HCT116 (cell line): ENCODE data around the gene MYORG. TPM values are rescaled to one million over a fixed set of nuclear protein-coding genes. Genes with fewer than 3 reads are reported as not detected.
"Not testable (repeated sequence)": the region's sequence is repeated elsewhere in the genome, so short reads cannot be mapped to it uniquely, and the experiment has no call there.

Experiments used
- ATAC-seq: fragments of 200-7000 bp; cut with Tn5 transposase; 2 replicates; pipeline ENCODE4 v1.9.1; 2020; ENCODE audit warnings: mild to moderate bottlenecking, moderate library complexity
- BruUV-seq: library from RNA; stranded (reverse); fragments of 400-500 nt; replicated peaks from 2 replicates; lab custom pipeline; 2021; lab: Mats Ljungman, UMichigan
- CTCF ChIA-PET: fragments of 300-600 bp; sonication (Branson Sonifier 250); formaldehyde crosslinking; loops from one replicate; lab custom pipeline; 2021; ENCODE audit warnings: antibody characterized with exemption; lab: Charles Lee
- POLR2A ChIA-PET: fragments of 300-600, 350-600 bp; sonication (Branson Sonifier 250); formaldehyde crosslinking; loops from one replicate; lab custom pipeline; 2021; ENCODE audit warnings: antibody characterized with exemption; lab: Charles Lee
- RAD21 ChIA-PET, 2 experiments: fragments of 300-600 bp; sonication (Branson Sonifier 250); formaldehyde crosslinking; loops; one replicate each; lab custom pipeline; 2023; ENCODE audit warnings: low total read pairs in 2 of 2; ENCODE audit not compliant: uncharacterized antibody in 2 of 2, unreplicated experiment in 2 of 2, low non-redundant PET in 1 of 2; lab: Charles Lee
- DNase-seq: peaks from one replicate; pipeline ENCODE4 v3.0.0-alpha.2; 2010; ENCODE audit warnings: low read depth, low spot score
- H2AFZ ChIP-seq: fragments of 200-600 bp; shearing (Covaris generic), sonication (generic); 2 replicates; pipeline ENCODE4 v1.6.1; 2017; ENCODE audit warnings: low read depth, mixed run types, mixed read lengths, antibody characterized with exemption, low read length; ENCODE audit not compliant: poor library complexity, severe bottlenecking
- H3K27ac ChIP-seq: 2 replicates; pipeline ENCODE4 v1.5.1; 2012; ENCODE audit warnings: low read depth, low read length
- H3K27me3 ChIP-seq: fragments of 200-600 bp; sonication (generic); 2 replicates; pipeline ENCODE4 v1.6.1; 2016; ENCODE audit warnings: mixed run types, low read length, mixed read lengths; ENCODE audit not compliant: insufficient read depth
- H3K36me3 ChIP-seq, 2 experiments: fragments of 200-500 bp in 1 of 2; fragments of 200-600 bp in 1 of 2; sonication (Bioruptor generic) in 1 of 2; sonication (generic) in 1 of 2; 2 replicates each; pipeline versions ENCODE4 v1.5.1 to v1.6.1; 2014 to 2016; ENCODE audit warnings: low read length in 2 of 2, inconsistent platforms in 1 of 2, mixed read lengths in 1 of 2, mixed run types in 1 of 2; ENCODE audit not compliant: insufficient read depth in 2 of 2, control insufficient read depth in 1 of 2
- H3K4me1 ChIP-seq, 2 experiments: fragments of 200-600 bp in 1 of 2; sonication (generic) in 1 of 2; 2 replicates each; pipeline versions ENCODE4 v1.5.1 to v1.6.1; 2012 to 2017; ENCODE audit warnings: low read length in 2 of 2, inconsistent platforms in 1 of 2, mild to moderate bottlenecking in 1 of 2, mixed read lengths in 1 of 2, mixed run types in 1 of 2, moderate library complexity in 1 of 2; ENCODE audit not compliant: insufficient read depth in 2 of 2, control insufficient read depth in 1 of 2
- H3K4me2 ChIP-seq: fragments of 200-600 bp; sonication (generic); 2 replicates; pipeline ENCODE4 v1.6.1; 2017; ENCODE audit warnings: mixed run types, low read length, mixed read lengths
- H3K4me3 ChIP-seq, 2 experiments: fragments of 200-600 bp in 1 of 2; sonication (generic) in 1 of 2; replicated peaks in 1 of 2; 2 replicates each; pipeline ENCODE4 v1.5.1; 2011 to 2016; ENCODE audit warnings: low read length in 2 of 2, control low read depth in 1 of 2, low read depth in 1 of 2, mild to moderate bottlenecking in 1 of 2, mixed read lengths in 1 of 2, mixed run types in 1 of 2
- H3K79me2 ChIP-seq: fragments of 200-600 bp; sonication (generic); 2 replicates; pipeline ENCODE4 v1.6.1; 2017; ENCODE audit warnings: mild to moderate bottlenecking, mixed run types, low read length, moderate library complexity, mixed read lengths; ENCODE audit not compliant: insufficient read depth
- H3K9ac ChIP-seq: fragments of 200-600 bp; sonication (generic); 2 replicates; pipeline ENCODE4 v1.6.1; 2016; ENCODE audit warnings: low read length, mixed read lengths
- H3K9me2 ChIP-seq: fragments of 200-600 bp; sonication (generic), shearing (Covaris generic); 2 replicates; pipeline ENCODE4 v1.6.1; 2017; ENCODE audit warnings: mixed run types, mild to moderate bottlenecking, moderate library complexity; ENCODE audit not compliant: insufficient read depth
- H3K9me3 ChIP-seq, 2 experiments: fragments of 200-500 bp in 1 of 2; fragments of 200-600 bp in 1 of 2; sonication (Bioruptor generic) in 1 of 2; sonication (generic) in 1 of 2; 2 replicates each; pipeline ENCODE4 v1.6.1; 2014 to 2017; ENCODE audit warnings: low read length in 2 of 2, mixed read lengths in 2 of 2, inconsistent platforms in 1 of 2, low read depth in 1 of 2, mild to moderate bottlenecking in 1 of 2, mixed run types in 1 of 2, moderate library complexity in 1 of 2; ENCODE audit not compliant: control insufficient read depth in 1 of 2, insufficient read depth in 1 of 2
- H4K20me1 ChIP-seq: fragments of 200-600 bp; sonication (generic), shearing (Covaris generic); 2 replicates; pipeline ENCODE4 v1.6.1; 2017; ENCODE audit warnings: mixed run types, mild to moderate bottlenecking, moderate library complexity; ENCODE audit not compliant: insufficient read depth
- CEBPB ChIP-seq: IDR thresholded peaks from 2 replicates; pipeline ENCODE4 v1.6.1; 2012; ENCODE audit warnings: low read depth
- CTCF ChIP-seq, 3 experiments: fragments of 200-600 bp in 1 of 3; sonication (generic) in 1 of 3; IDR thresholded peaks in 2 of 3; conservative IDR thresholded peaks in 1 of 3; 2 replicates each; pipeline ENCODE4 v1.5.1; 2012 to 2017; ENCODE audit warnings: low read depth in 2 of 3, low read length in 2 of 3, antibody characterized with exemption in 1 of 3, borderline replicate concordance in 1 of 3, control low read depth in 1 of 3, mild to moderate bottlenecking in 1 of 3, mixed read lengths in 1 of 3, mixed run types in 1 of 3, moderate library complexity in 1 of 3; ENCODE audit not compliant: insufficient read depth in 1 of 3
- EZH2 ChIP-seq: fragments of 200-600 bp; sonication (generic); IDR thresholded peaks from 2 replicates; pipeline ENCODE4 v1.6.1; 2017; ENCODE audit warnings: antibody characterized with exemption, mixed run types
- MAX ChIP-seq: IDR thresholded peaks from 2 replicates; pipeline ENCODE4 v1.6.1; 2012
- RAD21 ChIP-seq: IDR thresholded peaks from 2 replicates; pipeline ENCODE4 v1.6.1; 2012; ENCODE audit warnings: low read depth, mild to moderate bottlenecking
- SRF ChIP-seq: IDR thresholded peaks from 2 replicates; pipeline ENCODE4 v1.6.1; 2012; ENCODE audit warnings: low read depth
- TCF7L2 ChIP-seq: IDR thresholded peaks from 2 replicates; pipeline ENCODE4 v1.7.0; 2011; ENCODE audit warnings: borderline replicate concordance, inconsistent platforms; ENCODE audit not compliant: insufficient read depth, insufficient read length; ENCODE audit errors: extremely low read depth
- ZBTB33 ChIP-seq: IDR thresholded peaks from 2 replicates; pipeline ENCODE4 v1.6.1; 2011; ENCODE audit warnings: mild to moderate bottlenecking, low read length, moderate library complexity; ENCODE audit not compliant: insufficient replicate concordance; ENCODE audit errors: extremely low read depth
- ZFX ChIP-seq: fragments of 450-650 bp; IDR thresholded peaks from 2 replicates; pipeline ENCODE4 v1.6.1; 2017
- intact Hi-C: fragments of 100-400 bp; cut with micrococcal nuclease; formaldehyde crosslinking; loops from 2 replicates; pipeline ENCODE4 v1.10.0; 2022
- total RNA-seq: library from RNA; stranded (reverse); gene quantifications from one replicate; pipeline ENCODE4 v1.2.1, GENCODE V29; 2021; ENCODE audit not compliant: unreplicated experiment

MYORG gene
- total RNA-seq, 1 experiment from 2014 or later, result 8.5 TPM

GRCh38 chr9:34352957-34353356, 23.7 kb downstream of the MYORG start:
- H3K4me2 ChIP-seq, H3K4me1 ChIP-seq, H3K9me2 ChIP-seq, H3K36me3 ChIP-seq, H3K9ac ChIP-seq, H3K9me3 ChIP-seq, H3K4me3 ChIP-seq, CTCF ChIA-PET, DNase-seq, intact Hi-C loops, H4K20me1 ChIP-seq, H3K79me2 ChIP-seq, RAD21 ChIA-PET, POLR2A ChIA-PET, H3K27ac ChIP-seq, H2AFZ ChIP-seq, BruUV-seq, ATAC-seq, H3K27me3 ChIP-seq: not testable (repeated sequence)

GRCh38 chr9:34352122-34352652, 24.5 kb downstream of the MYORG start:
- H3K36me3 ChIP-seq, H3K9ac ChIP-seq, CTCF ChIA-PET, H3K27me3 ChIP-seq, POLR2A ChIA-PET, H3K4me2 ChIP-seq, intact Hi-C loops, H3K4me3 ChIP-seq, H3K9me3 ChIP-seq, H4K20me1 ChIP-seq, H2AFZ ChIP-seq, H3K9me2 ChIP-seq, H3K4me1 ChIP-seq, H3K79me2 ChIP-seq, H3K27ac ChIP-seq, RAD21 ChIA-PET, DNase-seq, ATAC-seq, BruUV-seq: not testable (repeated sequence)

- H3K9me3 ChIP-seq, result no peaks in the 10 kb centered on the region
- no peaks in the 10 kb centered on the region for H3K4me1 ChIP-seq
- H3K27ac ChIP-seq, result no peak overlapping the region
- no peak for ATAC-seq
- no peaks in the 10 kb centered on the region for H3K9me2 ChIP-seq
- no peaks in the 10 kb centered on the region for H4K20me1 ChIP-seq
- no TSS peak for BruUV-seq
- no peak overlapping the region for H3K4me3 ChIP-seq
- no peak overlapping the region for H3K4me2 ChIP-seq
- no peaks in the 10 kb centered on the region for H3K27me3 ChIP-seq
- CTCF ChIA-PET, result no interaction called here
- RAD21 ChIA-PET, result no interaction called here
- no peak overlapping the region for H2AFZ ChIP-seq
- DNase-seq, result no peak
- POLR2A ChIA-PET, result no interaction called here
- H3K79me2 ChIP-seq, result no peaks in the 10 kb centered on the region
- H3K9ac ChIP-seq, result no peak overlapping the region
- intact Hi-C loops, result no loop called here
- H3K36me3 ChIP-seq, result no peaks in the 10 kb centered on the region
- TF ChIP-seq SRF, result no peak
- no peak for TF ChIP-seq RAD21
- no peak for TF ChIP-seq EZH2
- no peak for TF ChIP-seq ZBTB33
- TF ChIP-seq CEBPB, result no peak
- no peak for TF ChIP-seq ZFX
- no peak for TF ChIP-seq CTCF (IDR thresholded peaks at IDR 0.05 in 2 of 3, conservative IDR thresholded peaks at IDR 0.05 in 1 of 3; ENCODE audit: borderline replicate concordance in 1 of 3, insufficient read depth in 1 of 3, low read depth in 2 of 3, low read length in 2 of 3)
- no peak for TF ChIP-seq MAX
- no peak for TF ChIP-seq TCF7L2
Observed at GRCh38 chr9:34349324-34349723, 27.4 kb downstream of the MYORG start.
